HG03175 (cell line): ENCODE measurements around the gene UGT1A8.

Experiments
- ATAC-seq: cut with Tn5 transposase; IDR thresholded peaks from one replicate; pipeline ENCODE4 v1.9.1; 2021; ENCODE audit warnings: mild to moderate bottlenecking, moderate library complexity; ENCODE audit not compliant: unreplicated experiment

The UGT1A8 gene

DNA sequence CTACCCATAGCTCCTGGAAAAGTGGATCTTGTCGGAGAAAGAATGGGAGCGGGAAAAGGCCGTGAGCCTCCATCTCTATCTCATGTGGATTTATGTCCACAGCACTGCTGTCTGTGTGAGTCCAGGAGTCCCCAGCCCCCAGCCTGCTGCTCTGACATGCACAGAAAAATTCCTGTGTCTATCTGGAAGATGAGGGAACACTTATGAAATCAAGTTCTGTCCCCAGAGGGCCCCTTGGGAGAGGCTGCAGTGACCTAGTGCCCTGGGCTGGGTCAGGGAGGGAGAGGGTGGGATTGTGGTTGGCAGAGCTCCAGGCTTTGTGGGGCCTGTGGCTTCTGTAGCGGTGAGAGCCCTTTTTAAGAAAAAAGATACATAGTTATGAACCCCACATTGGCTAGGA is 199.3 kb downstream of the UGT1A8 start:
- ATAC-seq: no peak

DNA sequence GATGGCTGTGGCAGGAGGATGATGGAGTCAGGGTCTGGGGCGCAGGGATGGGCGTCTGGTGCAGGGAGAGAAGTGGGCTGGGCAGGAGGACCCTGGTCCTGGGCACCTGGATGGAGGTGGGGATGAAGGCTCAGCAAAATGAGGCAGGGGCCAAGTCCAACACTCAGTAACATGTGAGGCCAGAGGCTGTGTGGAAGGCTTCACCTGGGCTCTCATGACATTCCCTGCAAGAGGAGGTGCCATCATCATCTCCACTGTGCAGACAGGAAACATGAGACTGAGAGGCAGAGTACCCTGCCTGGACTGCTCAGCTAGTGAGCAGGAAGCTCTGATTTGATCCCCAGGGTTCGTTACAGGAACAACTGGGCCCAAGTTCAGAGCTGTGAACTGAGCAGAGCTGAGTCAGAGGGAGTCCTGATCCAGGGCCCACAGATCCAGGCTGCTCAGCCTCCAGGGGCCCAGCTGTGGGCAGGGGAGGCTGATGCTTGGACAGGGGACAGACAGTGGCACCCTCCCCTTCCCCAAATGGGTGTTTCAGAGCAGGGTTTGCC is 200.0 kb downstream of the UGT1A8 start:
- ATAC-seq: no peak

DNA sequence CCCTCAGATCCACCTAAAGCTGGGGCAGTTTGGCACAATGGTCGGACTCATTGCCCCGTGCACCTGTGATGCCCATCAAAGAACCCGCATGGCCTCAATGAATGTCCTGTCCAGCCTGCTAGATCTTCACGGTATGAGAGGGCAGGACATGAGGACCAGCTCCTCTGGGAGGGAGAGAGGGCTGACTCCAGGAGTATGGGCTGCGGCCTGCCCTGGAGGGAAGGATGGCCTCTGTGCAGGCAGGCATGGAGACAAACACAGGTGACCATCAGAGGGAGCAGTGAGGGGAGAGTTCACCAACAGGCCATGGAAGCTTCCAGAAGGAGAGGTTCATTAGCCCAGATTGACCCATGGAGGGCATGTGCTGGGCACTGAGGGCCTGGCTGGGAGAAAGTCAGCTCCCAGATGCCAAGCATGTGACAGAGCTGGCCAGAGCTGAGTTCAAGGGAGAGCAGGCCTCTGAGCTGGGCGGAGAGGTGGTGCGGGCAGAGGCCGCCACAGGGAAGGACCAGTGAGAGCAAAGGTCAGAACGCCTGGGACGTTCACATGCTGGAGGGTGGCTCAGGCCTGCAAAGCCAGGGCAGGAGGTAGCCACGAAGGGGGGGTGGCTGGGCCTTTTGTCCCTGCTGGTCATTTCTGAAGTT is 200.7 kb downstream of the UGT1A8 start:
- no peak for ATAC-seq

DNA sequence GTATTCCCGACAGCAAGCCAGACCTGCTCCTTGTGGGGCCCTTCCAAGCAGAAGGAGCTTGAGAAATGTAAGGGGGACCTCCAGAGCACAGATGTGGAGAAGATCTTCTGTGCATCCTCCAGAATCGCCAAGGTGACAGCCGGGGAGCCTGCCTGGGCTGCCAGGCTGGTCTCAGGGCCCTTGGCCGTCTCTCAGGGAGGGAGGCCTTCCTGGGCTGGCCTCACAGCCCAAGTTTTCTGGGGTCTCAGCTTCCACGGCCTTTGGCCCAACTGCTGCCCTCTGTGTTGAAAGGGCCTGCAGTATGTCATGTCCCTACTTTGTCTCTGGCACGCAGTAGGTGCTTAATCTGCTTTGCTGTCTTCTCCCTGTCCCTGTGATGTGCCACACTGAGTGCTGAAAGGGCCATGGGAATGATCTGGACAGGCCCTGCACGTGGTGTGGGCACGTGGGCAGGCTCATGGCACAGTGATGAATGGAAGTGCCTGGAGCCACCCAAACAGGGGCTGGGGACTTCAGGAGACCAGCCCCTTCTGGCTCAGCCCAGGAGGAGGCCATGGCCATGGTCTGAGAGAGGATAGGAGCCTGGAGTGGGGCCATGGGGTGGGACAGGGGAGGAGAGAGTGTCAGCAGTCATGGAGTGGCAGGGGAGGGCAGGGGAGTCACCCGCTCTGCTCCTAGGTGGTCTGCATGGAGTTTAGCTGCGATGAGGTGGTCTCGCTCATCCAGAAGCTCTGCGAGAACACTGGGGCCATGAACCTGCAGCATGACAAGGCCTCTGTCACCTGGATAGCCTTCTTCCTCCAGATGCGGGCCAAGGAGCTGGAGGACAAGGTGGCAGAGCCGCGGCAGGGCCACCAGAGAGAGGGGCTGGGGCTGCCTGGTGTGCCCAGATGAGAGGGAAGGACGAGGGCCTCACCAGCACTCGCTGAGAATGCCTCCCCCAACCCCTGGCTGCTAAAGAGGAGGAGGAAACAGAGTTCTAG is 201.5 kb downstream of the UGT1A8 start:
- no peak for ATAC-seq

DNA sequence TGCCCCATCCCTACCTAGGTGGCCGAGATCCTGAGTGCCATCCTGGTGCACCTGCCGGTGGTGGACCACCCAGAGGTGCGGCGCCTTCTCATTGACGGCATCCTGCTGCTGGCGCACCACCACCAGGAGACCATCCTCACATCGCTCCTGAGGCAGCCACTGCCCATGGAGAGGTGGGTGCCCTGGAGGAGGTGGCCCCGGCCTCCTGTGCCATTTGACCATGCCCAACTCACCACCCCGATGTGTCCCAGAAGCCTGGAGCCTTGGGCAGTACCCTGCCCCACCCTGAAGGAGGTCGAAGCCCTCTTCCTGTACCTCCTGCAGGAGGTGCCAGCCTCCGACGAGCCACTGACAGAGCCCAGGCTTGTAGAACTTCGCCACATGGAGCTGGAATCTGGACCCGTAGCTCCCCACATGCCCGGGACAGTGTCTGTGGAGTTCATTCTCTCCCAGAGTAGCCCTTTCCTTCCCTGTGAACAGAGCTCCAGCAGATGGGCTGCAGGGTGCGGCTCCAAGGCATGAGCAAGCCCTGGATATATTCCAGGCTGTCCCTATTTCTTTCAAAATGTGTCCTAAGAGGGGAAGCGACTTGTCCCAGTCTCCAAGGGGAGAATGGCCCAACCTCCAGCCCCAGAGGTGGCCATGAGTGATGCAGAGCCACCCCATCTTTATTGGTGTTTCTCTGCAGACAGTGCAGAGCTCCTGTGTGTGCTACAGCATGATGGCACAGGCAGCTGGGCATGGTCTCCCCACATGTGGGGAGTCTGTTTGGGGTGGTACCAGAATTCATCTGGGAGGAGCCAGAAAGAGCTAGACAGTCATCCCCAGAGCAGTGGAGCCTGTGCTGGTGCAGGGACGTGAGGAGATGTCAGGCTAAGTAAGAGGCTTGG is 202.7 kb downstream of the UGT1A8 start:
- ATAC-seq: no peak

DNA sequence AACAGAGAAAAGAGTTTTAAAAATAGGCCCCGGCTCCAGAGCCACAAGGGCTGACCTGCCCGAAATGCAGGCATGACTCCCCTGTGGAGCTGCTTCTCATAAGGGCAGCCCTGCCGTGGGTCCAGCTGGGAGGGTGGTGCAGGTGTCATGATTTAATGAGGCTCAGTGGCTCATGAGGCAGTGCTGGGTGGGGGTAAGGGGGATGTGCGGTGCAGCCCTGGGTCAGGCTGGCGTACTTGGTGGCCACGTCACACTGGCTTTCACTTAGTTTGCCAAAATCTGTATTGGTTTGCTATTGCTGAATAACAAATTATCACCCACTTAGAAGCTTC is 203.3 kb downstream of the UGT1A8 start:
- ATAC-seq: no peak

DNA sequence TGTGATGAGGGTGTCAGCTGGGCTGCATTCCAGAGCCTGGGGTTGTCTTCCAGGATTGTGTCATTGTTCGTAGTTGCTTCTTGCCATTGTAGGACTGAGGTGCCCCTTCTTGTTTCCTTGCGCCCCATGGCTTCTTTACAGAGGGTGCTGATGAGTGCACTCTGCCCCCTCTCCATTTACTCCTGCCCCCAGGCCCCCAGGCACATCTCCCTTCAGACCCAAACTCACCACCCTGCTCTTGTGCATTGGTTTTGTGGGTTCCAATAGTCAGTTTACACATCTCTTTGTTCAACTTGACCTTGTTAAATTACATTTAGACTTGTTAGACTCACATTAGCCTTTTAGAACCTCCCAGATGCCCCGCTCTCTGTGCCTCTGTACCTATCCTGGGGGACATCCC is 203.8 kb downstream of the UGT1A8 start:
- ATAC-seq: no peak

DNA sequence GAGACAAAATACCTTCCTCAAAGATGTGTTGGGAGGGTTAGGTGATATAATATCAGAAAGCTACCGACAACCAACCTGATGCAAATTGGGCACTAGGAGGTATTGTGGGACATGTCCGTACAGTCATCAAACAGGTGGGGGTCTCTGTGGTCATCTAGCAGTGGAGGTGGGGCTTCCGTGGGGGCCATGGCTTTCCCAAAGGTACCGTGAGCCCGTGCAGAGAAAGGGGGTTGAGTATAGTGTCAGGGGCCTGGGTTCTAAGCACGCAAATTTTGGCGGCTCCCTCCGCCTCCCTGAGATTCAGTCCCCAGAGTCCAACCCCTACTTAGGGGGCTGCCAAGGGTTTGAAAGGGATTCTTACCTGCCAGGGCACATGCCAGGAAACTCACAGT is 204.3 kb downstream of the UGT1A8 start:
- ATAC-seq: no peak

DNA sequence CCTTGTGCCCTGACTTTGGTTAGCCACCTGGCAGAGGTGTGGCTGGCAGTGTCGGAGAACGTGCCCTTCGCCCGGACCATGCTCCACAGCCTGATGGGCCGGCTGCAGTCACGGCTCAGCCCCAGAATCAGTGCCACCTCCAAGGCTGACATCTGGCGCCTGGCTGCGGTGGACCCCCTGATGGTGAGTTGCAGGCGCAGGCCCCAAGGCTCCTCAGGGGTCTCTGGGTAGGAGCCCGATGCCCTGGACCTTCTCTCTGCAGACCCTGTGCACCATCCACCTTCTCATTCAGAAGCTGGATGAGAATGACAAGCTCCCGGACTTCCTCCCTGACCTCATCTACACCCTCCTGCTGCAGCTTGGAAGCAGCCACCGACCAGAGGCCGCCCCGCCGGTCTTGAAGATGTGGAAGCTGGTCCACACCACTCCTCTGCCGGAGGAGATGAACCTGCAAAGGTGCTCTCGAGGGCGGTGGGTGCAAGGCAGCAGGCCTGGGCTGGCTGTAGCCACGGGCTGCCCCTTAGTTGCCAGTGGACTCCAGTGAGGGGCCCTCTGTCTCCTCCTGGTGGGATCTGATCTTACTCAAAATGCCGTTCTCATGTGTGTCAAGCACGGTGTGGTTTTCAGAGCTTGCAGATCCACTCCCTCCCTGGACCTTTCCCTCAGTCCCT is 204.8 kb downstream of the UGT1A8 start:
- no peak for ATAC-seq
